ENCODE results near the gene MTCH1. TPM values are rescaled to one million over a fixed set of nuclear protein-coding genes. Genes with fewer than 3 reads are reported as not detected.

MTCH1 gene
- polyA plus RNA-seq, 2 of the 4 experiments (the other 2 are of a cell fraction) = 65.4 to 112 TPM

DNA sequence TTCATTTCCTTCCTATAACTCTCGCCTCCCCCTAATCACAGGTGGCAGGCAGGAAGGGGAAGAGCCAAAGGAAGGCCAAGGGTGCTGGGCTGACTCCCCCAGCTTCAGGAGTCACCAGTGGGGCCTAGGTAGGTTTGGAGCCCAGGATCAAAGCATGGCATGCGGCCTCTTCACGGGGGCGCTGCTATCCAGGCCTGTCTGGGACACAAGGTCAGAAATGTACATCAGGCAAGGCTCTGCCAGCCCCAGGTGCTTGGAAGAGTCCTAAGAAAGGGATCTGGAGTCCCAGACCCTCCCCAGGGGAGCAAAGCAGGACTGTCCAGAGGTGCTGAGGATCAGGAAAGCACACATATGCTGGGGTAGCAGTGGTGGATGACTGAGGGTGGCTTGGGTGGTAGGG, 21.1 kb downstream of the MTCH1 start:
- no peak overlapping the region for H3K4me3 ChIP-seq
- ATAC-seq (no peak; a peak in 1 of 6 replicates), DNase-seq (ENCODE audit: low read depth in 1 of 2, low spot score in 1 of 2) (no peak), FAIRE-seq (no peak)
- H3K9me3 ChIP-seq = no peaks in the 10 kb centered on the region
- ChIA-PET POLR2A (no interaction called here), CTCF (interaction anchor here (0.6 to 2.1 kb wide), 4 partner anchors 8 to 244 kb away, joined by 3 to 9 read pairs (median 4); no protein-coding TSS in a partner anchor)
- no peak overlapping the region for H3K4me2 ChIP-seq
- 100% methylated on average over 1 of the region's 4 CpGs for WGBS (ENCODE audit: missing lambda C conversion rate)
- no peak overlapping the region for H3K27ac ChIP-seq
- H3K4me1 ChIP-seq = peaks cover 13% of the 10 kb centered on the region
- TF ChIP-seq JUN (IDR thresholded peaks at IDR 0.05) (no peak), POLR2A (IDR thresholded peaks at IDR 0.05; ENCODE audit: low read length) (no peak)

- FAIRE-seq = no peak
- H3K4me3 ChIP-seq = no peak overlapping the region
- 100% methylated on average over 1 of the region's 6 CpGs for WGBS (ENCODE audit: missing lambda C conversion rate)
- H3K4me2 ChIP-seq = no peak overlapping the region
- H3K4me1 ChIP-seq = peaks cover 15% of the 10 kb centered on the region
- CTCF ChIA-PET = interaction anchor here (0.6 to 1.6 kb wide), 3 partner anchors 13 to 244 kb away, joined by 3 to 4 read pairs (median 4); no protein-coding TSS in a partner anchor
- no peak for DNase-seq (ENCODE audit: low read depth in 1 of 2, low spot score in 1 of 2)
- peak in 1 of 2 experiments; percentile 5; a peak in 2 of 6 replicates for ATAC-seq
- POLR2A ChIA-PET = no interaction called here
- TF ChIP-seq RAD21 (conservative IDR thresholded peaks at IDR 0.05 in 1 of 2, IDR thresholded peaks at IDR 0.05 in 1 of 2) = no peak
- no peak for TF ChIP-seq ZFP36 (IDR thresholded peaks at IDR 0.05; ENCODE audit: borderline replicate concordance, partially characterized antibody)
- TF ChIP-seq MAFK (IDR thresholded peaks at IDR 0.05; ENCODE audit: partially characterized antibody) = no peak
- TF ChIP-seq BHLHE40 (IDR thresholded peaks at IDR 0.05; ENCODE audit: low read depth, low read length) = no peak
- no peak for TF ChIP-seq ZC3H11A (IDR thresholded peaks at IDR 0.05)
- TF ChIP-seq HOXB5 (CRISPR knock-in tag; IDR thresholded peaks at IDR 0.05) = no peak
- TF ChIP-seq HMGXB4 (CRISPR knock-in tag; IDR thresholded peaks at IDR 0.05; ENCODE audit: borderline replicate concordance) = no peak
- TF ChIP-seq NPAS2 (CRISPR knock-in tag; IDR thresholded peaks at IDR 0.05; ENCODE audit: borderline replicate concordance) = no peak
- TF ChIP-seq, protein P1, sequence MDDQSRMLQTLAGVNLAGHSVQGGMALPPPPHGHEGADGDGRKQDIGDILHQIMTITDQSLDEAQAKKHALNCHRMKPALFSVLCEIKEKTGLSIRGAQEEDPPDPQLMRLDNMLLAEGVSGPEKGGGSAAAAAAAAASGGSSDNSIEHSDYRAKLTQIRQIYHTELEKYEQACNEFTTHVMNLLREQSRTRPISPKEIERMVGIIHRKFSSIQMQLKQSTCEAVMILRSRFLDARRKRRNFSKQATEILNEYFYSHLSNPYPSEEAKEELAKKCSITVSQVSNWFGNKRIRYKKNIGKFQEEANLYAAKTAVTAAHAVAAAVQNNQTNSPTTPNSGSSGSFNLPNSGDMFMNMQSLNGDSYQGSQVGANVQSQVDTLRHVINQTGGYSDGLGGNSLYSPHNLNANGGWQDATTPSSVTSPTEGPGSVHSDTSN (IDR thresholded peaks at IDR 0.05) = no peak
- TF ChIP-seq ESRRA (IDR thresholded peaks at IDR 0.05; ENCODE audit: borderline replicate concordance, low read length) = no peak
- TF ChIP-seq MYC (IDR thresholded peaks at IDR 0.05; ENCODE audit: borderline replicate concordance, low read length) = no peak
- TF ChIP-seq SREBF2 (IDR thresholded peaks at IDR 0.05) = no peak
- H3K27ac ChIP-seq = no peak overlapping the region
- no peaks in the 10 kb centered on the region for H3K9me3 ChIP-seq
Measured at GRCh38 chr6:36964349-36964748, 21.6 kb downstream of the MTCH1 start.

- TF ChIP-seq E2F6 (IDR thresholded peaks at IDR 0.05; ENCODE audit: borderline replicate concordance, low read depth) (no peak), CHD4 (IDR thresholded peaks at IDR 0.05; ENCODE audit: borderline replicate concordance) (no peak), TFCP2L1 (CRISPR knock-in tag; IDR thresholded peaks at IDR 0.05) (no peak), ZC3H11A (IDR thresholded peaks at IDR 0.05) (no peak), EHMT2 (IDR thresholded peaks at IDR 0.05; ENCODE audit: low read depth) (no peak), NFE2L2 (conservative IDR thresholded peaks at IDR 0.05; ENCODE audit: low read length) (no peak), SREBF2 (IDR thresholded peaks at IDR 0.05) (no peak), ESRRA (IDR thresholded peaks at IDR 0.05; ENCODE audit: borderline replicate concordance, low read length) (no peak), EHF (CRISPR knock-in tag; IDR thresholded peaks at IDR 0.05) (no peak), HOXA7 (CRISPR knock-in tag; IDR thresholded peaks at IDR 0.05) (no peak), POLR2A (IDR thresholded peaks at IDR 0.05; ENCODE audit: low read length) (no peak), MYC (IDR thresholded peaks at IDR 0.05; ENCODE audit: borderline replicate concordance, low read length) (no peak), HDAC2 (IDR thresholded peaks at IDR 0.05) (no peak), BHLHE40 (IDR thresholded peaks at IDR 0.05; ENCODE audit: low read depth, low read length) (no peak), RAD21 (conservative IDR thresholded peaks at IDR 0.05 in 1 of 2, IDR thresholded peaks at IDR 0.05 in 1 of 2) (no peak), ZSCAN20 (CRISPR knock-in tag; IDR thresholded peaks at IDR 0.05) (no peak)
- TF ChIP-seq, protein P2, sequence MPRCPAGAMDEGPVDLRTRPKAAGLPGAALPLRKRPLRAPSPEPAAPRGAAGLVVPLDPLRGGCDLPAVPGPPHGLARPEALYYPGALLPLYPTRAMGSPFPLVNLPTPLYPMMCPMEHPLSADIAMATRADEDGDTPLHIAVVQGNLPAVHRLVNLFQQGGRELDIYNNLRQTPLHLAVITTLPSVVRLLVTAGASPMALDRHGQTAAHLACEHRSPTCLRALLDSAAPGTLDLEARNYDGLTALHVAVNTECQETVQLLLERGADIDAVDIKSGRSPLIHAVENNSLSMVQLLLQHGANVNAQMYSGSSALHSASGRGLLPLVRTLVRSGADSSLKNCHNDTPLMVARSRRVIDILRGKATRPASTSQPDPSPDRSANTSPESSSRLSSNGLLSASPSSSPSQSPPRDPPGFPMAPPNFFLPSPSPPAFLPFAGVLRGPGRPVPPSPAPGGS (IDR thresholded peaks at IDR 0.05) = no peak
- TF ChIP-seq, protein P1 (IDR thresholded peaks at IDR 0.05) = no peak
- WGBS (ENCODE audit: missing lambda C conversion rate) = 100% methylated on average over 2 of the region's 11 CpGs
- Histone ChIP-seq H3K4me1 (peaks cover 15% of the 10 kb centered on the region), H3K4me3 (no peak overlapping the region), H3K4me2 (no peak overlapping the region), H3K27ac (no peak overlapping the region), H3K9me3 (no peaks in the 10 kb centered on the region)
- CTCF ChIA-PET = interaction anchor here (1.1 to 1.6 kb wide), 2 partner anchors 9 to 54 kb away, joined by 3 to 4 read pairs; no protein-coding TSS in a partner anchor
- ATAC-seq = peak in 1 of 2 experiments; percentile 16; a peak in 4 of 6 replicates
- DNase-seq (ENCODE audit: low read depth in 1 of 2, low spot score in 1 of 2) = no peak
- FAIRE-seq = no peak
- POLR2A ChIA-PET = no interaction called here
Measured at GRCh38 chr6:36963451-36964290, 22.3 kb downstream of the MTCH1 start.

Measured in A549 (cell line).